CD4-positive, alpha-beta T cell treated with Interleukin-12 subunit alpha and Interleukin-12 subunit beta, for 1 hour (primary cell): ENCODE measurements around the gene DNMT1.
"Not testable (repeated sequence)": the region's sequence is repeated elsewhere in the genome, so short reads cannot be mapped to it uniquely, and the experiment has no call there.

Experiments used
- DNase-seq: peaks from one replicate; pipeline ENCODE4 v3.0.0-alpha.2; 2020

DNMT1 gene

DNA sequence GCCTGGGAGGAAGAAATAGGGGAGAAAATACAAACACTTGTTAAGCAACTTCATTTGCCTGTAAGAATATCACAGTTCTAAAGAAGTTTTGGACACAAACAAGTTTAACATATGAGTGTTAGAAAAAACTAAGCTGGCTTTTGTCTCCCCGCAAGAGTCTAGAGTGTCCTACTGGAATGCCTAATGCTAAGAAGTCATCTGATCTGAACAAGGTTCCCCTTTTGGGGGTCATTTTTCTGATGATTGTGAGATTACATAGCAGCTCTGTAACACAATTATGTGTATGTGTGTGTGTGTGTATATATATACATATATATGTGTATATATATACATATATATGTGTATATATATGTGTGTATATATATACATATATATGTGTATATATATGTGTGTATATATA, 12.7 kb downstream of the DNMT1 start:
- DNase-seq: no peak

DNA sequence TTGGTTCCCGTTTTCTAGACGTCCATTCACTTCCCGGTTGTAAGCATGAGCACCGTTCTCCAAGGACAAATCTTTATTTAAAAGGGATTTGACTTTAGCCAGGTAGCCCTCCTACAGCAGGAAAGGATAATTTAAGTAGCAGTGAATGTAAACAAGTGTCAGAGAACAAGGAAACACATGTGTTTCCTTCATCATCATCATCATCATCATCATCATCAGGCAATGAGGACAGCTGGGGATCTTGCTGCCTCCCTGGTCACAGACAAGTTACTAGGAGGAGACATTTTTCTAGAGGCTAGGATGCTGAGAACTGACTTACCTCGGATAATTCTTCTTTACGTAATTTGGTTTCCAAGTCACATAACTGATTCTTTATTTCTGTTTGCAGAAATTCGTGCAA, 14.3 kb downstream of the DNMT1 start:
- DNase-seq: no peak

DNA sequence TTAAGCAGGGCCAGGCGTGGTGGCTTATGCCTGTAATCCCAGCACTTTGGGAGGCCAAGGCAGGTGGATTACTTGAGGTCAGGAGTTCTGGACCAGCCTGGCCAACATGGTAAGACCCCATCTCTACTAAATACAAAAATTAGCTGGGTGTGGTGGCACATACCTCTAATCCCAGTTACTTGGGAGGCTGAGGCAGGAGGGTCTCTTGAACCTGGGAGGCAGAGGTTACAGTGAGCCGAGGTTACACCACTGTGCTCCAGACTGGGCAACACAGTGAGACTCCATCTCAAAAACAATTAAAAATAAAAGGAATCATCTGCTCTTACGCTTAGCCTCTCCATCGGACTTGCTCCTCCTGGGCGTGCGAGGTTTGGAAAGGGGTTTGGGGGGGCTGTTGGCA, 14.7 kb downstream of the DNMT1 start:
- DNase-seq: not testable (repeated sequence)

DNA sequence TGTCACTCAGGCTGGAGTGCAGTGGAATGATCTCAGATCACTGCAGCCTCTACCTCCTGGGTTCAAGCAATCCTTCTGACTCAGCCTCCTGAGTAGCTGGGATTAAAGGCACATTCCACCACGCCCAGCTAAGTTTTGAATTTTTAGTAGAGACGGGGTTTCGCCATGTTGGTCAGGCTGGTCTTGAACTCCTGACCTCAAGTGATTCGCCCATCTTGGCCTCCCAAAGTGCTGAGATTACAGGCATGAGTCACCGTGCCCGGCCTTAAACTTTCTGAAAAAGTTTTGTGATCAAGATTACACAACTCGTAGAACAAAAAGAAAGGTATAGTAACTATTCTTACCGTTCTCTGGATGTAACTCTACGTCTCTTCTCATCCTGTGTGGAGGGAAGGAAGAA, 21.2 kb downstream of the DNMT1 start:
- DNase-seq: no peak

DNA sequence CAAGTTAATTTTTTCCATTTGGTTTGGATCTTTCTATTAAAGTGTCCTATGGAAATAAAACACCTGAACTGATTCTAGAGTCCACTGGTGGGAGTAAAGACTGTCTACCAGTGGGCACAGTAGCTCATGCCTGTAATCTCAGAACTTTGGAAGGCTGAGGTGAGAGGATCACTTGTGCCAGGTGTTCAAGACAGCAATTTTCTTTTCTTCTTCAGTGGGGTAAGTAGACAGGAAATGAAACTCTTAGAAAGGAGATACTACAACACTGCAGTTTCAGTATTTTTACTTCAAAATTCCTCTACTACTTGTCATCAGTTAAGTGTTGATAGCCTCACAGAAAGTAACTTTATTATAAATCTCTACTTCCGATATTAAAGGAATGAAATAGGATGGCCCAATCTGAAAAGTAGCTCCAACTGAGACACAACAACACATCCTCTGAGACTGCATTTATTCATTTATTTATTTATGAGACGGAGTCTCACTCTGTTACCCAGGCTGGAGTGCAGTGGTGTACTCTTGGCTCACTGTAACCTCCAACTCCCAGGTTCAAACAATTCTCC, 26.3 kb downstream of the DNMT1 start:
- no peak for DNase-seq

DNA sequence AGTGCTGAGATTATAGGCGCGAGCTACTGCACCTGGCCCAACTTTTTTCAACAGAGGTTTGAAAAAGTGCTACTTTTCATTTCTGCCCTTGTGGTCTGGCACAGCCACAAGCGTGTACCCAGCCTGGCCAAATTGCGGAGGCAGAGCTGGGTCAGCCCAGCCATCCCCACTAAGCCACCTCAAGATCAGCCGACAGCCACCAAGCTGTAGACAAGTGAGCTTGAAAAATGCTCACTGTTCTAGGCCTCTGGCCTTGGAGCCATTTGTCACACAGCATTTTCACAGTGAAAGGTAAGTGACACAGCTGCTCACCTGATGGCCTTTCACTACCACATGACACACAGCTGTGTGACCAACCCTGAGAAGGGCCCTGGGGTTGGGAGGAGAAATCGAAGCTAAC, 27.3 kb downstream of the DNMT1 start:
- DNase-seq: no peak

DNA sequence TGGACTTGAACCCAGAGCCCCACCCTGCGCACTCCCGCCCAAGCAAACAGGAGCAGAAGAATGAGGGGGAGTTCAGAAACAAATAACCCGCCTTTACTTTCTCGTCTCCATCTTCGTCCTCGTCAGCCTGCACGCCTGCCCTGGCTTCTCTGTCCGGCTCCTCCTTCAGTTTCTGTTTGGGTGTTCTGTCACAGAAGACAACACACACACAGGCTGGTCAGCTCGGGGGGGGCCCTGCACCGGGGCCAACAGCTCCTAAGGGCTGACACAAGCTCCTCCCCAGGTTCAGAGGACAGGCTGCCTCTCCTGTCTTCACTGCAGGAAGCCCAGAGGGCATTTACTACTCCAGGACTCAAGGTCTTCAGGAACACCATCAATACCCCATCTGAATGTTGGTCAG, 28.3 kb downstream of the DNMT1 start:
- not testable (repeated sequence) for DNase-seq

DNA sequence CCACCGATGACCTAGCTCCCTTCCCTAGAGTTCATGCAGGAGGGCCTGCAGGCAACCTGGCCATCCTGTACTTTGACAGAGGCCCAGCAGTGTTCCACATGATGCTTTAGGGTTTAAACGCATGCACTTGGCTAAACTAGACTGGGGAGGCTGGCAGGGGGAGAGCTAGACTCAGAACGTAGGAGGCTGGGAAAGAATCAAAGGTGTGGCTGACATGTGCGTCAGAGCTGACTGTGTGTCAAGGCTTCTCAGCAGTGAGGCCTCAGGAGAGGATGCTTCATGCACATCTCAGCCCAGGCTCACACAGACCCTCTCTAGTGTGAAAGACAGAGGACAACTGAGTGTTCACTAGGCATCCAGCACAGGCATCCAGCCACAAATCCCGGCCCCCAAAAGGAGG, 28.7 kb downstream of the DNMT1 start:
- DNase-seq: no peak

DNA sequence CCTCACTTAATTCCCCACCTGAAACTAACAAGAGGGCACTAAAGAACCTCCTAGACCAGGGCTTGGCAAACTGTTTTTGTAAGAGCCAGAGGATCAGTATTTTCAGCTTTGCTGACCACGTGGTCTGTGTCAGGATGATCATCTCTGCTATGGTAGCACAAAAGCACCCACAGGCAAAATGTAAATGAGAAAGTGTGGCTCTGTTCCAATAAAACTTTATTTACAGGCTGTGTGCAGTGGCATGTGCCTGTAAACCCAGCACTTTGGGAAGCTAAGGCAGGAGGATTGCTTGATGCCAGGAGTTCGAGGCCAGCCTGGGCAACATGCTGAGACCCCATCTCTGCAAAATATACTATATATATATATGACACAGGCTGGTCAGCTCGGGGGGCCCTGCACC, 31.2 kb downstream of the DNMT1 start:
- no peak for DNase-seq

DNA sequence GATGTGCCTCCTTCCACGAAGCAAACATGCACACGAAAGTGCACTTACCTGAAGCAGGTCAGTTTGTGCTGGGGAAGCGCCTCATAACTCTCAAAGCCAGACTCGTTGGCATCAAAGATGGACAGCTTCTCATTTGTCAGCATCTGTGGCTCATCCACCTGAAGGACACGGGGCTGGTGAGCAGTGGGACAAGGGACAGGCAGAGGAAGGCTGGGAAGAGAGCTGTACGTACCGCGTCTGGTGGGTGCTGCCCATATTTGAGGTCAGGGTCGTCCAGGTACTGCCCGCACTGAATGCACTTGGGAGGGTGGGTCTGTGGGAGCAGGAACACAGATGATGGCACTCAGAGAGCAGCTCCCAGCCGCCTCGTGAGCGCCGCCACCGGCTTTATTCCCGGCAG, 35.1 kb downstream of the DNMT1 start:
- DNase-seq: no peak

DNA sequence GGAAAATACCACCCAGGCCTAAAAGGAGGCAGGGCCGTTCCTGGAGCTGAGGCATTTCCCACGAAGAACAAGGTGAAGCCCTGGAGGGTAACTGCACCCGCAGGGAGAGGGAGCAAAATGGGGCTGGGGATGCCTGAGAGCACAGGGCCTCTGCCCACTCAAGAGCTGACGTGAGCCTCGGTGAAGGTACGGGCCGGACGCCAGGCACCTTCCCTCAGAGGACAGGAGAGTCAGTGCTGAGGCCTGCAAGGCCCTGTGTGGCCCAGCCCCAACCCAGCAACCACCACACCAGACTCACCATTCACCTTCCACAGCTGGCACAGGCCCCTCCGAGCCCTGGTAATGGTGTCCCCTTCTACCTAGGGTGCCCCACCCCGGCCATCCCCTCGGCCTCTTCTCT, 36.3 kb downstream of the DNMT1 start:
- DNase-seq: no peak

DNA sequence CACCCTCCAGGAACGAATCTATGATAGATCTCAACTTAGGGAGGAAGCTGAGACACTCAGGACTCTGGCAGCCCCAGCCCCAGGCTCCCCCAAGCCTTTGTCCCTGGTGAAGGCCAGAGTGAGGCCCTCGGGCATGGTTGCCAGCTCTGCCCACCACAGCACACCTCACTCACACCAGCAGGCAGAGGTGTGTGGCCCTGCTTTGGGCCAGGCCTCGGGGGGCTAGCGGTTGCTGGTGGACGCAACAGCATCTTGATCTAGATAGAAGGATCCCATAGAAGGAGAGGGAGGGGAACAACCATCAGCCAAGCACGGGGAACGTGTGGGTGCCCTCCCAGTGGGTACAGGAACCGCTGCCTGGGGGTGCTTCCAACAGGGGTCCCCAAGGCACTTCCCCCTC, 36.7 kb downstream of the DNMT1 start:
- DNase-seq: no peak

DNA sequence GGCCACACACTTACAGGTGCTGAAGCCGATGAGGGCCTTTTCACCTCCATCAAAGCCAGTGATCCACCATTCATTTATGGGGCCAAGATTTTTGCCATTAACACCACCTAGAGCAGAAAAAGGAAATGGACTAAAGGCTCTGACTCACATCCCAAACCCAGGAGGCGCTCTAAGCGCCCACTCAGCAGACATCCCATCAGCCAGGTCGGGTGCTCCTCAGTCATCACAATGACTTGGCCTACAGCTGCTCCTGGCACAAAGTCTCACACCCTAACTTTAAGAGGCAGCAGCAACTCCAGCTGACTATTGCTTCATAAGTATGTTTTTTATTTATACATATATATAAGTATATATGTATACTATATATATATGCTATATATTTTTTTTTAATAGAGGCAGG, 38.9 kb downstream of the DNMT1 start:
- no peak for DNase-seq

DNA sequence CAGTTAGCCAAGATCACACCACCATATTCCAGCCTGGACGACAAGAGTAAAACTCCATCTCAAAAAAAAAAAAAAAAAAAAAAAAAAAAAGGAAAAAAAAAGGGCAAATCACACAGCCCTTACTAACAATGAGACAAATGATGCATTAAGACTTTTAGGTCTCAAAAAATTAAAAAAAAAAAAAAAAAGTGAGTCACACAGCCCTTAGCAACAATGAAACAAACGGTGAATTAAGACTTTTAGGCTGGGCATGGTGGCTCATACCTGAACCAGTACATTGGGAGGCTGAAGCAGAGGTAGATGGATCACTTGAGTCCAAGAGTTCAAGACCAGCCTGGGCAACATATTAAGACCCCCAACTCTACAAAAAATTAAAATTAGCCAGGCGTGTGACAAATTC, 42.7 kb downstream of the DNMT1 start:
- DNase-seq: no peak

DNA sequence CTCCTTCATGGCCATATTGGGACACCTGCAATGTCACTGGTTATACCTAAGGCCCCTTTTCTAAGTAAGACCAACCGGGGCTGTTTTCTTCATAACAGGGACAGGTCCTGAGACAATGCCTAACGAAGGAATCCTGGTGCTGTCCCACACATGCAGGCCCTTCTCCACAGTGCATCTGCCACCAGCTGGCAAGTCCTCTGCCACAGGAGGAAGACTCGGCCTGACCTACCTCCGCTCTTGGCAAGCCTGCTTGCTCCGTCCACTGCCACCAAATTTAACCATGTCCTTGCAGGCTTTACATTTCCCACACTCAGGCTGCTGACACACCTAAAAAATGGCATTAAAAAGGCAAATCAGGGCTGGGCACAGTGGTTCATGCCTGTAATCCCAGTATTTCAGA, 43.2 kb downstream of the DNMT1 start:
- DNase-seq: no peak

DNA sequence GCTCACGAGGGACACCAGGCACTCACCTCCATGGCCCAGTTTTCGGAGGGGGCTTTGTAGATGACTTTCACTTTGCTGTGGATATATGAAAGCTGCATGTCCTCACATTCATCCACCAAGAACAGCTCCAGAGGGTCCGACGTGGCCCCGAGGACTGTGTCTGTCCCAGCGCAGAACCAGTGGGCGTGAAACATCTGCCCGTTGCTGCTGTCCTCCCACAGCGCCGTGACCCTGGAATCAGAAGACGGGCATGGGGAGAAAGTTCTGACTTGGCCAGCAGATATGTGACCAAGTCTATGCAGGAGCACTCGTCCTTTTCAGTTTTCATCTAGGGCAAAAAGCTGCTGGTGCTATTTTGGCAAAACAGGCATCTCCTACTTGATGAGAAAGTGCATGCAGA, 45.3 kb downstream of the DNMT1 start:
- no peak for DNase-seq

DNA sequence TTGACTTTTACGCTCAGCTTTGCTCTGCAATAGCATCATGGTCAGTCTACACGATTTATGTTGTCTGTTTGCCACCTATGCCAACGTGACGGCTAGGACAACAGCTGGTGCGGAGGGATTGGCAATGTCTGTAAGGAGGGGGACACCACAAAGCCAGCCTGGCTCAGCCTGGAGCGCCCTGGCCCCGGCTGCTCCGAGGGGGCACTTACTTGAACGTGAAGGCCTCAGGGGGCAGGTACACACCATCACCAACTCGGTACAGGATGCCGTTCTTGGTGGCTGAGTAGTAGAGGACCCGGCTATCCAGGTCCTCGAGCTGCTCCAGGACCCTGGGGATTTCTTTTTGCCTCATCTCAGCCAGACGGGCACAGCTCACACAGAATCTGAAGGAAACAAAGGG, 48.6 kb downstream of the DNMT1 start:
- no peak for DNase-seq

DNA sequence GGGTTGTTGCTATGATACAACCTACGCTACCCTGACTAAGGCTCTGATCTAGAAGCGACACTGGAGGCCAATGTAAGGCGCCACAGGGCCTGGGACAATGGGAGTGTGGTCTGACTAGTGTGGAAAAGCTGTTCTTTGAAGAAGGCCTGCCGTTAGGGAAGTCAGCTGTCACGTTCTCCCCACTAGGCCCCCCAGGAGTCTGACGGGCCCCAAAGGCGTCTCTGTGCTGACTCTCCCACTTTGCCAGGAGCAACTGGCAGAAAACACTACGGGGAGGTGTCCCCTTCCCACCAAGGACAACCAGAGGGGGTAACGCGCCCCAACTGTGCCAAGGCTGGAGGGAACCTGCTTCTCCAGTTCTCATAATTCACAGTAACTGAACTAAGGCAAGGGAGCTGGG, 49.7 kb downstream of the DNMT1 start:
- DNase-seq: peak; percentile 18

DNA sequence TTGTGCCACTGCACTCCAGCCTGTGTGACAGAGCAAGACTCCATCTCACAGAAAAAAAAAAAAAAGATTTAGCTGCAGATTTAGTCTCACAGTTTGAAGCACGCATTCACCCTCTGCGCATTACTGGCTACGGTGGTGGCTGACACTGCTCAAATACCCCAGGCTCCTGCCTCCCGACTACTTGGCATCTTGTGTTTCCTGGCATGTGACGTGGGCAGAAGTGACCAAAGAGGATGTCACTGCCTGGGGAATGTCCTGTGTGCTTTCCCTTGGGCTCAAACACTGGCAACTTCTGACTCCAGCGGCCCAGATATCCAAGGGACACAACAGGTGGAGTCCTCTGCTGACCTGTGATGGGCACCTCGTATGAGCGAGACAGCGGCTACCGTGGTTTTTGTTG, 50.4 kb downstream of the DNMT1 start:
- peak; percentile 12 for DNase-seq

DNA sequence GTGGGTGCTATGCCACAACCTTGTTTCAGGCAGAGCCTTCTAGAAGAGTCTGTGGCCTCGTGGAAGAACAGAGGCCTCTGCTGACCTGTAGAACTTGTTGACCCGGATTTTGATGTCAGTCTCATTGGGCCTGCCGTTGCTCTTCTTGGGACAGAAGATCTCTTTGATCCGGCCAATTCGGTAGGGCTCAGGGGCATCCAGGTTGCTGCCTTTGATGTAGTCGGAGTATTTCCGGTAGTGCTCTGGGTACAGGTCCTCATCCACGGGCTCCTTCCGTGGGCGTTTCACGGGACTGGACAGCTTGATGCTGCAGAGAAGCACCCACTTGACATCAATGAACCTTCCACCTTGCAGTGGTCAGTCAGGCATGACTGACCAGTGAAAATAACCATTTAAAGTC, 51.1 kb downstream of the DNMT1 start:
- peak; percentile 32 for DNase-seq

DNA sequence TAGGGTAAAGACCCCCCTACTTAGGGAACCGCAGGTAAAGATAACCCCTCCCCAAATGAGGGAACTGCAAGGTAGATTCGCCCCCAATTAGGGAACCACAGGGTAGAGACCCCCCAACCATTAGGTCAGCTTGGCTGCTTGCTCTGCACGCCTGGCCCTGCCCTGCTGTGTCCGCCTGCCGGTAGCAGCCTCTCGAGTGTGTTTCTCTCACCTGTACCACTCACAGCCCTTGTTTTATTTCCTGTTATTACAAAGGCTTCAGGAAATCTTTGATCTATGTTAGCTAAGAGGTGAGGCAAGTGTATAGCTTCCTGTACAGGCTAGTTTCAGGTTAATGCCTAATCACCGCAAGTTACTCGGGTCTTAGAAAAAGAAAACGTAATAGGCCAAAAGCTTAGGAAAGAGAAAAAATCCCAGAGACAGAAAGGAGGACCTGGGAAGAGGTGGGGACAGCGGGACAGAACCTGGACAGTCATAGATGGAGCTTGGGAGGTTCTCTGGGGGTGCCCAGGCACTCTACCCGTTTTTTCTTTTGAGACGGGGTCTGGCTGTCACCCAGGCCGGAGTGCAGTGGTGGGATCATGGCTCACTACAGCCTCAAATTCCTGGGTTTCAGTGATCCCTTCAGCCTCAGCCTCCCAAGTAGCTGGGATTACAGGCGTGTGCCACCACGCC, 51.9 kb downstream of the DNMT1 start:
- DNase-seq: peak; percentile 83

DNA sequence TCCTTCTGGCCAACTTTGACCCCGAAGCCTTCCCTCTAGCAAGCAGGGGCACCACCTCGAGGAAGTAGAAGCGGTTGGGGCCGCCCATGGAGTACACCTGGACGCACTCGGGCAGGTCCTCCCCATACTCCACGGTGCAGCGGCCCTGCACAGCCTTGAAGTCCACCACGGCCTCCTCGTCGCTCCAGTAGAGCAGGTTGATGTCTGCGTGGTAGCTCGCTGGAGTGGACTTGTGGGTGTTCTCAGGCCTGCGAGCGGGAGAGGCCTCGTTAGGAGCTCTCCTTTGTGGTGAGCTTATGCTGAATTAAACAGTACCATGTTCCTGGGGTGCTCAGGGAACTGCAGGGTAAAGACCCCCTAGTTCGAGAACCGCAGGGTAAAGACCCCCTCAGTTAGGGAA, 52.8 kb downstream of the DNMT1 start:
- no peak for DNase-seq

DNA sequence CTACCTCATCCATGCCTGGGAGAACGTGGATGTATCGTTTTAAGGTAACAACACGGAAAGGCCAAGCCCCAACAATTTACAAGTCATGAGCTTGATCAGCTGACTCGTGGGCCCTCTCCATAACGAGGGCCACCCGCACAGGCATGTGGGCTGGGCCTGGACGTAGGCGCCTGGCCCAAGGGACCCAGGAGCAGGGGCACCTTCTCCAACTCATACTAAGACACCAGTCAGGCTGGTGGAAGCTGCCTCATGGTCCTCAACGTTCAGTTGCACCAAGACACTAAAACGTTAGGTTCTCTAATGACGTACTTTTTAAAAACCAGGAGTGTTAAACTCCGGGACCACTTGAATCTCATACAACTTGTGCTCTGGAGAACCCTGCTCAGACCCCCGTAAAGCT, 53.3 kb downstream of the DNMT1 start:
- DNase-seq: no peak

DNA sequence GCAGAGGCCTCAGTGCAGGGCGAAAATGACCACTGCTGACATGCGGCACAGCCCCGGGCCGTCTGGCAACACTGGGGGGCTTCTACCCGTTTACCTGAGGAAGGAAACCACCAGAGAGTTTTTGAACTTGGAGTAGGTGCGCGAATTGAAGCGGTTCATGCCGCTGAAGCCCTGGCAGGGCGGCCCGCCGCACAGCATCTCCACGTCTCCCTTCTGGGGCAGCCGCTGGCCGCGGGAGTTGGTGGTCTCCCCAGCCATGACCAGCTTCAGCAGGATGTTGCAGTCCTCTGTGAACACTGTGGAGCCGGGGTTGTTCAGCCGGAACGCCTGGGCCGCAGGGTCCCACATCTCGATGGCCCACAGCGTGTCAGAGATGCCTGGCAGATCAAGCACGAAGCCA, 54.8 kb downstream of the DNMT1 start:
- no peak for DNase-seq
